Activated CD8-positive, alpha-beta memory T cell treated with anti-CD3 and anti-CD28 coated beads, Interleukin-2, amount 50 U/mL, for 24 hours (primary cell): ENCODE measurements around the gene MFSD6.
"Not testable (repeated sequence)": the region's sequence is repeated elsewhere in the genome, so short reads cannot be mapped to it uniquely, and the experiment has no call there.

ENCODE experiments used
- DNase-seq: peaks from one replicate; pipeline ENCODE4 v3.0.0-alpha.2; 2020; ENCODE audit errors: extremely low read depth

The MFSD6 gene

DNA sequence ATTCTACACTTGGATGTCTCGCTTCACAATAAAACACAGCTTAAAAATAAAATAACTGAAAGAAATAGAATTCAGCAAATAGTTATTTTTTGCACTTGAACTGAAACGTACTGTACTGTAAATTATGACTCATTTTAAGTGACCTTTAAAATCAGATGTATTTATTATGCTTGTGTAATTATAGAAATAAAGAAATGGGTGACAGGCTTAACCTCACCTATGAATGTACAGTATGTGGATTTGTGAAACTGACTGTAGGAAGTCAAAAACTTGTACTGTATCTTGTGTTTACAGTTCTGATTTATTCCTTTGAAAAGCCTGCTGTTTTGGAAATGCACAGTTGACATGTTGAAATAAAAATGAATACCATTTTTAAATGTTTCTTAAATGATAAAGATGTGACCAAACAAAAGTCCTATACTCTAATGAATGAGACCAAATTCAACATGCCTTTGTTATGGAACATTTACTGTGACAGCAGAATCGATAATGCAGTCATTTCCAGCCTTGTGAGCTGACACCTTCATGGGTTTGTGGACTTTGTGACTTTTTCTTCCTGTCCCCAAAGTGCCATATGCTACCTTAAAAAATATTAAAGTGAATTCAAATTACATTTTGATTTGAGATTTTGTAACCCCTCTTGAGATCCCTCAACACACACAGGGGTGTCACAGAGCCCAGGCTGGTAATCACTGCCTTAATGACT, 93.7 kb downstream of the MFSD6 start:
- DNase-seq, result no peak

DNA sequence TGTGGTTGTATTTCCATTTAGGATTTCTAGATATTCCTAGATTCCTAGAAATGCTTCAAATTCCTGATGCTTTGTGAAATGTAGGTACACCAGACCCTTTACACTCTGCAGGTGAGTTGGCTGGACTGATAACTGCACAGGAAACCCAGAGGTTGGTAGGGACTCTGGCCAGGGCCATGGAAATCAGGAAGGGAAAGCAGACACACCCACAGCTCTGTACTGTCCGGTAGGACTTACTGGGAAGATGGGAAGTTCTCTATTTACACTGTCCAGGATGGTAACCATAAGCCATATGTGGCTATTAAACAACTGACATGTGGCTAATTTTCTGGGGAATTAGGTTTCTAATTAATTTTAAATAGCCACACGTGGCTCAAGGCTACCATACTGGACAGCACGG, 94.9 kb downstream of the MFSD6 start:
- DNase-seq, result no peak

DNA sequence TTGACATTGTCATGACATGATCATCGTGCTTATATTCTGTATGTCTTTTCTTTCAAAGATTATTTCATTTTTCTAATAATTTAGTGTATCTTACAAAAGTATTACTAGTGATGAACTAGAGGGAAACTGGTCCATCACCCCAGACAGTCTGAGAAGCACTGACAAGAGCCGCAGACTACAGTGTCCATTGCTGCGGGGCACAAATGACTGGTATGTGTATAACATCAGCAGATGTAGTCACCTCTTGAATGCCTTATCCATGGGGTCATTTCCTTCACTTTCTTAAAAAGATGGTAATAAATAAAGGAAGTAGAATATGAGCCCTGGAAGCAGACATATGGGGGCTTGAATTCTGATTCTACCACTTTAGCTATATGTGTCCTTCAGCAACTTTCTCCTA, 96.8 kb downstream of the MFSD6 start:
- DNase-seq, result no peak

DNA sequence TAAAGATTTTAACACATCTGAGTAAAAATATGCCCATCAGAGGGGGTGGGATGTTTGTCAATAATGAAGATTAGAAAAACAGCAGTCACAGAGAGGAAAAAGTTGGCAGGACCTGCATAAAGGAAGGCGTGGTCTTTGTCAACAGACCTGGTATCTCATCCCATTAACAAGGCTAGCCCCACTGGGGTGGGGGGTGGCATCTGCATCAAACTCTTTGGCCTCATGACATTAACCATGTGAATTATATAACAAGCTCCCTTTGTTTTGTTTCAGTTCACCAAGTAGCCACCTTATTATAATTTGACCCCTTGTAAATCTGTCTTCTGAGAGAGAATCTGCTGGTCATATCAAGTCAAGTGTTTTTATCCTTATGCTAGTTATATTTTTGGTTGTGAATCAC, 97.5 kb downstream of the MFSD6 start:
- no peak for DNase-seq

DNA sequence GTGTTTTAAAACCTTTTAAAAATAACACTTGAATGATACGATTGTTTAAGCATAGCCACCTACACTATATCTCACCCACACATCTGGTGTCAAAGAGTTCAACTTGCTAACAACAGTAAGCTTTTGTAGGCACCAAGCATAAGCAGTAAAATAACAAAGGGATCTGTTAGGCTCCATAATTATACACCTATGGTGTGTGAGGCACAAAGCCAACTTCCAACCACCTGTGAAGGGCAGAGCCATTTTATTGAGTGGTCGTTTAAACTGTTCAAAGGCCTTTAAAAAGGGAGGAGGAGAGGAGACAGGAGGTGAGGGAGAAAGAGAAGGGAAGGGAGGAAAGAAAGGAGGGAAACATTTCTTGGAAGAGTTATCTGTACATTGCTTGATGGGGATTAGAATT, 98.5 kb downstream of the MFSD6 start:
- DNase-seq, result no peak

DNA sequence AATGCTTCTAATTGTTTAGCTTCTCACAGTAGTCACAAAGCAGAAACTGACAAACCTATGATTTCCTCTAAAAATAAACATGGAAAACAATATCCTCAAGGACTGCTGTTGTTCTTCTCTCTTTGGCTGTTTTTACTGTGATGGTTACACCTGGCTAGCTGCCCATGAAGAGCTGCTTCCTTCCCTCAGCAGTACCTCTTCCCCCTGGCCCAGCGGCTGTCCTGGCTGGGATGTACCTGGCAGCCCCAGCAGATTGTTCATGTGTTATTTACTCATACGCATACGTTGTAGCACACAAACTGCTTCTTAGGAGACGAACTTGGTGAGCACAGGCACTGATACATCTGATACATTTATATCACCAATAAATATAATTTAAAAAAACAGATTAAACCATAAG, 99.0 kb downstream of the MFSD6 start:
- no peak for DNase-seq

DNA sequence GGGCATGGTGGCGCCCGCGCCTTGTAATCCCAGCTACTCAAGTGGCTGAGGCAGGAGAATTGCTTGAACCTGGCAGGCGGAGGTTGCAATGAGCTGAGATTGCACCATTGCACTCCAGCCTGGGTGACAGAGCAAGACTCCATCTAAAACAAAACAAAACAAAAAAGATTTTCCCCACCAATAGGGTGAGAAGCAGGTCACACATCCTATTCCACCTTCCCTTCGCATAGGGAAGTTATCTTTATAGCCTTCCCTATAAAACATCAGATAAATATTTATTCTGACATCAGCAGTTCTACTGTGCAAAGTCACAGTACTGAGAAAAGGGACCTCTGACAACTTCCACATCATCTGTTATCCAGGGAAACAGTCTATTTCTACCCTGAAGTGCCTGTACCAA, 101.7 kb downstream of the MFSD6 start:
- DNase-seq, result not testable (repeated sequence)

DNA sequence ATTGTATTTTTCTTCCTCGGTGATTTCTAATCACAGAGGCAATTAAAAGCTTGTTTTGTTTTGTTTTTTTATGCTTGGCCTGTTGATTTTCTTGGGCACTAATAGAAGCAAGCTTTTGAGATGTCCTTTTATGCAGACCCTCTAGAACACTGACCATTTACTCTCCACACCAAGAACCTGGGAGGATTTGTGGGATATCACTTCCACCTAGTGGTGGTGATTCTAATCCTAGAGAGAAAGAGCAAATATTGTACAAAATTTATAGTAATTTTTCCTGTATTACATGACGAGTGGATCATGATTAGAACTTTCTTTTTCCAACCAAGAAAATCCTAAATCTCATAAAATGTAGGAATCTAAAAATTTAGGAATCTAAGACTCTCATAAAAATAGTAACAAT, 102.9 kb downstream of the MFSD6 start:
- no peak for DNase-seq

DNA sequence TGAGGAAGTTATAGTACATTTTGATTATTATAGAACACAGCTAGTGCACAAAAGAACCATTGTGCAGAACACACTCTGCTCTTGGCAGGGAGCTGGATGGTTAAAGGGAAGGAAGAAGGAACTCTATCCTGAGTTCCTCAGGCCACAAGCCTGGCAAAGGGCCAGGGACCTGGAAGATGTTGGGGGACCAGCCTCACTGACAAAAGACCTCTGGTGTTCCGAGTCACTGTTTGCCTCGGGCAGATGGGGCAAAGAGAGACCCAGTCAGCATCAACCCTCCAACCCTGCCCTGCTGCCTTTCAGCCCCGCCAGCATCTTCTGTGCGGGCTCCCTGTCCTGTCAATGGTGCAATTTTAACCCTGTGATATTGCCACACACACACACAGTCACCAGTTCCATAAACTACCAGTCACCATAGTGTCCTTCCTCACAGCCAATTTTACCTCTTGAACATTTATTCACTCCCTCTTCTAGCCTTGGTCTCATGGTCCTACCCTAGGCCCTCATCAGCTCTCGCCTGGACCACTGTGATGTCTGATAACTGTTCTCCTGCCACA, 104.5 kb downstream of the MFSD6 start:
- no peak for DNase-seq

DNA sequence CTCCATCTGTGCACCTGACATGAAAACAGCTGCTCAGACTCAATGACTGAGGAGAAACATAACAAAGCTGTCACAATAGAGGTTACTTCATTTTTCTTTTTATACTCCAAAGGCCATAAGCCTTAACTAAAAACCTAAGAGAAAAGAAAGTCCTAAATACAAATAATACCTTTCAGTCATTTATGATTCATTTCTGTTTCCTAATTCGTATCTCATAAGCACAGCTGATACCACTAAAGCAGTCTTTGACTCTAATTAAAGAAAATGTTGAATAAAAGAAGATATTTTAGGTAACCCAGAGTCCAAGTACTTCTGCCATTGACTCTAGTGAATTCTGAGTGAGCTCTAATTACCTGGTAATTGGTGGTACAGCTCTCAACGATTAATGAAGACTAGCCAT, 105.7 kb downstream of the MFSD6 start:
- no peak for DNase-seq

DNA sequence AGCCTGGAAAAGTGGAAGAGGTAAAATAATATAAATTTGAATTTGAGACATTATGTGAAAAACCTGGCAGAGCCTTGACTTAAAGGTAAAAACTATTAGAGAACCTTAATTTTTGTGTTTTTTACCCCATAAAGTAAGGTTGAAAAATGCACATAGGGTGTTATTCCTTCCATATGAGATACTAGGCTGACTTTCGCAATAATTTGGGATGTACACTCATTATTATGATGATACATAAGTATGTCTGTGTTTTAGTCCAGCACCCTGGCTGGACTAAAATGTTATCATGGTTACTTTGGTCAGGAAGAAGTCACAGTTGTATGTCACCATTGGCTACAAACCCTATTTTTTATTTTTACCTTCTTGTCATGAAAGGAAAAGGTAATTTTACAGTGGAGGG, 106.5 kb downstream of the MFSD6 start:
- DNase-seq, result no peak

DNA sequence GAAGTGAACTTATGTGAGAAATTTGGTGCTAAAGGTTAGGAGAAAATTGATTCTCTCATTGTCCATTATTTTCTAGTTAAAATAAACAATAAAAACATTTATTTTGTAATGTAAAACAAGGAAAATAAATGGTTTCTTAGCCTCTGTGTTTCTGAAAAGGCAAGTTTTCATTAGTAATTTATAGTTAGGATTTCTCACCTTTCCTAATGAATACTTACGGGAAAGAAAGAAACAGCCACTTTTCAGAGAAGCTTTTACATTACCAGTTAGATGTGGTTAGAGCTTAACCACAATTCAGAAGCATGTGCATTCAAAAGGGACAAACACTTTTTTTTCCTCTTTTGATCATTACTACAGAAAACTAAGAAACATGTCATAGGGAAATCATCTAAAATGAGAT, 107.5 kb downstream of the MFSD6 start:
- no peak for DNase-seq

DNA sequence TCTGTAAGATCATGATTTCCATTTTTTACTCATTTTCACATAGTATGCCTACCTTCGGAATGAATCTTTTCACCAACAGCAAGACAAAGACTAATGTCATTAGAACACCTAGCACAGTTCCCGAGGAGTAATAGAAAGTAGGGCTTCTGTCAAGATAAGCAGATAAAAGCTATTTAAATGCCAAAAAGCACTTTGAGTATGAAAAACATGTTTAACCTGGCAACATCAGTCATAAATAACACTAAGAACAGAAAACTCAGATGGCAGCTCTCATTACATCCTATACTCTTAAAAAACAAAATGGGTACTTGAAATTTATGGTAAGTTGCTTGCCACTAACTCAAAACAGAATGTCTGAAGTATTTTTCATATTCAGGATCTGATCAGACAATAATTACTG, 109.3 kb downstream of the MFSD6 start:
- DNase-seq, result no peak

DNA sequence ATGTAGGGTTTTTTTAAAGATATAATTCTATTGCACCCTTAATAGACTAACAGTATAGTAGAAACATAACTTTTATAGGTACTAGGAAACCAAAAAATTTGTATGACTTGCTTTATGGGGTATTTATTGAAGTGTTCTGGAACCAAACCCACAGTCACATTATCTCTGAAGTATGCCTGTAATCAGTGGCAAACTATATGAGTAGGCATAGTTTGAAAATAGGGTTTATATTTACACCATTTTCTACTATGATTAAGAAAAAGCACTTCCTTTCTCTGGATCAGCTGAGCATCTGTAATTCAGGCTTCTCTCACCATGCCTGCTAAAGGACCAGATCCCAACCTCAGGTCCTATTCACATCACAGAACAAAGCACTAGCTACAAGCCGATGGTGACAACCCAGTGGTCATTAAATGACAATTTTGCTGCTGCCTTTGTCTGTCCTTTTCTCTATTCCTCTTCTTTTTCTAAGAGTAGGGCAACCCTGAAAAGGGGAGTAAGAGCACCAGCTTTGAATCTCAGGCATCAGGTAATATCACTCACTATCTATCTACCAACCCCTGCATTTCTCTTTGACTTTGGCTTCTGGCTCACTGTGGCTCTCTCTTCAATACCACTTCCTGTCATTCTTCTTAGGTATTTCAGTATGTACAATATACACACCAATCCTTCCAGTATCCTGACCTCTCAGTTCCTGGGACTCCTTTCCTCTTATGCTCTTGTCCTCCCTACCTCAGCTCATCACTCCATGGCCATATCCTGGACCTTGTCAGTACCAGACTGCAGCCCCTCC, 112.0 kb downstream of the MFSD6 start:
- DNase-seq, result no peak

DNA sequence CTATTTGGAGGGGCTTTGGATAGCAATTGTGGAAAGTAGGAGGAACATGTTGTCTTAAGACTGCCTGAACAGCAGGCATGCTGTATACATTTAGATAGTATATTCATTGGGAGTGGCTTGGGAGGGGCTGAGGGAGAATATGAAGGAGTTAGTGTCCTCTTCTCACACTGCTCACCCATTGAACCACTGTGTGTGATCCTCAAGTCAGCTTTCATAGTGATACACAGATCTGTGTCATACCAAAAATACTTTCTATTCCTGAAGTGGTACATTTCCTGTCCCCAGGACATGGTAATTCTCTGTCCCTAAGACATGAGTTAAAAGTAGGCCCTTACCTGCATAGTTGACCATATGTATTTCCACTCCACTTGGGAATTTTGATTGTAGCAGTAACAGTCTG, 116.8 kb downstream of the MFSD6 start:
- DNase-seq, result no peak

DNA sequence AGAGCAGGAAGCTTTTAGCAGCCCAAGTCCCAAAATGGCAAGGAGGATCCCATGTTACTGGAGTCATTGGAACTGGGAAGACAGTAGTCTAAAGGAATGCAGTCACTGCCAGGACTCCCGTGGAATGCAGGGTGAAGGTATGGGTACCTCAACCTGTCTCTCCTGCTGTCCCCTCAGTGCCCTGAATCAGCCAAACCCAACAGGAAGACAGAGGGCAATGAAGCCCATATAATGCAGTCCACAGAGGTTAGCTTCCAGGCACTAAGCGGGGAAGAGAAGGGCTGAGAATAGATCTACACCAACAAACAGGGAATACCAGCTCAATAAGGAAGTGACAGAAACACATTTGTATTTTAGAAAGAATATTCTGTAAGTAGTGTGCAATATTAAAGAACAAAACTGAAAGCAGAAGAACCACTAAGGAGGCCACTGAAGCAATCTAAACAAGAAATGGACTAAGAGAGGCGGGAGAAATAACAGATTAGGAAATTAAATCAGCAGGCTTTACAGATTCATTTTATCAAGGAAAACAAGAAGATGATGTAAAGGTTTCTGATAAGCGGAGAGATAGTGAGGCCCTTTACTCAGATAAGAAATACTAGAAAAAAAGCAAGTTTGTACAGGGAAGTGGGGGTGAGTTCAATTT, 118.1 kb downstream of the MFSD6 start:
- no peak for DNase-seq

DNA sequence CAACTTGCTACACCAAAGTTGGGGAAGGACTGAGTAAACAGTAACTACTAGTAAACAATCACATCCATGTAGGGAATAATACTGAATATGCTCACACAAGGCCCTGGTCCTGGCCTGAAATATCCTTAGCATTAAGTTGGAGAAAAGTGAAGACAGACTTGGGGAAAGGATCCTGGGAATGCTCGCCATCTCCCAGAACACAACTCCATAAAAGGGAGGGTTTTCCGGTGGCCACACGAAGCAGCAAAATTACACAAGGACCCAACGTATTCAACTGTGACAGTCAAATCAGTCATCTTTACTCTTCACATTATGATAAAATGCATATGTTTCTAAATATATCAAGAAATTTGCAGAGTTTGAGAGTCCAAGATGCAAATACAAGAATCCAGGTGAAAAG, 119.1 kb downstream of the MFSD6 start:
- no peak for DNase-seq

DNA sequence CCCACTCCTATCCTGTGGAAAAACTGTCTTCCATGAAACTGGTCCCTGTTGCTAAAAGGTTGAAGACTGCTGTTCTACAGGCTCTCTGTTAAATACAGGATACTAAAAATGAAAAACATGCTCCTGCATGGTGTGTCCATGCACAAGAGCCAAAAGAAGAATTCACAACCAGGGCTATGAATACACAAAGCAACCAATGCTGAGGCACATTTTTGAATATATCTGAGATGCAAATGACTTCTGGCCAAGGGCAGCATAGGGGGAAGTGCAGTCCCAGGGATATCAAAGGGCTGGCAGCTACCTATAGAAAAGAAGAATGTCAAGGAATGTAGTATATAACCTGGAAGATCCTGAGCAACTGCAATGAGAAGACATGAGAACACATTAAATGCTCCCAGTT, 119.8 kb downstream of the MFSD6 start:
- no peak for DNase-seq

DNA sequence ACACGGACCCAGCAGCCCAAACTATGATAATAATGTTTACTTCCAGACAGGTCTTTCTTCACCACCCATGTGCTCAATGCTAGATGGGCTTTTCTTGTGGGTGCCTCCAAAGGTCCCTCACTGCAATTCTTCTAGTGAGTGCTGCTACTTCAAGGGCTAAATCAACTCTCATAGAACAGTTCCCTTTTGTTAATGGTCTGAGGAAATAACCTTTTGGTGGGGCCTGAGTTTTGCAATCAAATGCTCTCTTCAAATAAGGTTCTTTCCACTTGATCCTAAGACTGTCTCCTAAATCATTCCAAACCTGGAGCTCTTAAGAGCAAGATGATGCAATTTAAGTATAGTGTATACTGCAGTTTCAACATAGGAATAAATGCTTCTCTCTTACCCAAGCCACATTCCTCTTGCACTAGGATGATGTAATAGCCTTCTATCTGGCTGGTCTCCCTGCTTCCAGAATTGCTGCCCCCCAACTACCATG, 120.4 kb downstream of the MFSD6 start:
- DNase-seq, result no peak

DNA sequence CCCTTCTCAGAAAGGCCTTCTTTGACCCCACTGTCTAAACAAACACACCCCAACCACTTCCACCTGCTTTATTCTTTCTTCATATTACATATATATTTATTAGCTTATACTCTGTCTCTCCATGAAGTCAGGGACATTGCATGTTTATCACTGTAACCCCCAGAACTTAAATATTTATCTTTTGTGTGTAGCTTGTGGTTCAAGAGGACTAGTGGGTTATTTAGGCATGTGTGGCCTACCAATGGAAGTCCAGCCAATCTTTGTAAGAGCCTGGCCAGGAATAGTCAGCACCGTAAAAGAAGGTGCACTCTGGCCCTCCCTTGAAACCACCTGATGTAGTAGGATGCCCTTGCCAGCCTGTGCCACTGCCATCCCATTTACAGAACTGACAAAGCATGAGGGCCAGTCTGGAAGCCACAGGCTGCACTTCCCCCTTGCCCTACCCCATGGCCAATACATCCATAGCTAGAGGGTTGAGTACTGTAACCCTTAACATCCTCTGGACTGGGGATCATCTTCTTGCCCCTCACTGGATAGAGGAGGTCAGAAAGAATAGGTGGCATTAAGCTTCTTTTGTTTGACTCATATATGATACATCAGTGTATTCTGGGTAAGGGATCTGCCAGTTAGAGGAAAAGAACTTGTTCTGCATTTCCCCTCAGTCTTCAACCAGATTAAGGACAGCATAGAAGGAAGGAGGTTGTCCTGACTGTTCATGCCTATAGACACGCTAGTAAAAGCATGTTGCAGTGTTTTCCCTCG, 121.5 kb downstream of the MFSD6 start:
- DNase-seq, result no peak

DNA sequence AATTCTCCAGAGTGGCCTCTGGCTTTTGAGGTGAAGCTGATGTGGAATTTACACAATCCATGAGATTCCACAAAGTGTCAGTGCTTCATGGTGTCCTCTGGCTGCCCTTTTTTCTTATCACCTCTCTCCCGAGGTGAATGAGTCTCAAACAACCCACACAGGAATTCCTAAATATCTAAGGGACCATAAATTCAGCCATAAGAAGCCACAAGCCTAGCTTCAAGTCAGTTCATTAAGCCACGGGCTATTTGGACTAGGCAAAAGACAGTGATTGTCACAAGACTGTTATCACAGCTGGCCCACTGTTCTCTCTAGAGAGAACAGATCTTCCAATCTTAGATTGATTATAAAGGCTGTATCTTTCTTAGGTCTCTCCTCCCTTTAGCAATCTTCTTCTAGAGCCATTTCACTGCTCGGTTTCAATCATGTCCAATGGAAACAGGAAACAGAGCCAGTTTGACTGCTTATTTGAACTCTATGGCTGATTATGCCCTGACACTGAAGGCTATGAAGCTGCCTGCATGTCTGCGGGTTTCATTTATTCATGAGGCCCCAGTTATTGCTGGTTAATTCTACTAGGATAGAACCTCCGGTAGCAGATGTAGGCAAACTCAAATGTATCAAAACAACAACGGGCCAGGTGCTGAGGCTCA, 122.2 kb downstream of the MFSD6 start:
- no peak for DNase-seq
